Naive B cell (primary cell): ENCODE results near the gene PPP1R1B. TPM values are rescaled to one million over a fixed set of nuclear protein-coding genes. Genes with fewer than 3 reads are reported as not detected.

Experiments used
- ATAC-seq, 2 donors: fragments of 150-1000 bp; cut with Tn5 transposase; 2 replicates each; pipeline ENCODE4 v1.10.0; 2021; ENCODE audit warnings: low read depth in 2 of 2, mild to moderate bottlenecking in 2 of 2, moderate library complexity in 2 of 2
- DNase-seq: peaks from one replicate; pipeline ENCODE4 v3.0.0; 2022
- H3K27ac Mint-ChIP-seq, 6 donors: one replicate each; pipeline ENCODE4 v1.8.0; 2020 to 2022; ENCODE audit warnings: mild to moderate bottlenecking in 6 of 6, mixed read lengths in 6 of 6, moderate library complexity in 5 of 6, inconsistent platforms in 2 of 6
- H3K27me3 Mint-ChIP-seq, 3 donors: one replicate each; pipeline ENCODE4 v1.8.0; 2021 to 2022; ENCODE audit warnings: mixed read lengths in 3 of 3, mild to moderate bottlenecking in 1 of 3
- H3K36me3 Mint-ChIP-seq, 2 donors: one replicate each; pipeline ENCODE4 v1.8.0; 2020 to 2022; ENCODE audit warnings: mixed read lengths in 2 of 2, inconsistent platforms in 1 of 2, mild to moderate bottlenecking in 1 of 2
- H3K4me1 Mint-ChIP-seq, 3 donors: one replicate each; pipeline ENCODE4 v1.8.0; 2020 to 2022; ENCODE audit warnings: mixed read lengths in 3 of 3, inconsistent platforms in 1 of 3, mild to moderate bottlenecking in 1 of 3, moderate library complexity in 1 of 3
- H3K4me3 Mint-ChIP-seq, 8 donors: one replicate each; pipeline ENCODE4 v1.8.0; 2020 to 2022; ENCODE audit warnings: mild to moderate bottlenecking in 8 of 8, mixed read lengths in 8 of 8, moderate library complexity in 8 of 8, inconsistent platforms in 2 of 8
- H3K9me3 Mint-ChIP-seq, 7 donors: one replicate each; pipeline ENCODE4 v1.8.0; 2020 to 2022; ENCODE audit warnings: mixed read lengths in 7 of 7, mild to moderate bottlenecking in 5 of 7, inconsistent platforms in 2 of 7, moderate library complexity in 1 of 7
- polyA plus RNA-seq, 6 donors: library from polyadenylated mRNA; unstranded; fragments of 300-500 nt; fragmentation: Illumina TruSeq; gene quantifications; one replicate each; pipeline ENCODE4 v1.2.3, GENCODE V29; 2021; ENCODE audit warnings: low read depth in 6 of 6

The PPP1R1B gene
- polyA plus RNA-seq, 6 donors from 2014 or later, result 0.12 TPM; not detected in 5

DNA sequence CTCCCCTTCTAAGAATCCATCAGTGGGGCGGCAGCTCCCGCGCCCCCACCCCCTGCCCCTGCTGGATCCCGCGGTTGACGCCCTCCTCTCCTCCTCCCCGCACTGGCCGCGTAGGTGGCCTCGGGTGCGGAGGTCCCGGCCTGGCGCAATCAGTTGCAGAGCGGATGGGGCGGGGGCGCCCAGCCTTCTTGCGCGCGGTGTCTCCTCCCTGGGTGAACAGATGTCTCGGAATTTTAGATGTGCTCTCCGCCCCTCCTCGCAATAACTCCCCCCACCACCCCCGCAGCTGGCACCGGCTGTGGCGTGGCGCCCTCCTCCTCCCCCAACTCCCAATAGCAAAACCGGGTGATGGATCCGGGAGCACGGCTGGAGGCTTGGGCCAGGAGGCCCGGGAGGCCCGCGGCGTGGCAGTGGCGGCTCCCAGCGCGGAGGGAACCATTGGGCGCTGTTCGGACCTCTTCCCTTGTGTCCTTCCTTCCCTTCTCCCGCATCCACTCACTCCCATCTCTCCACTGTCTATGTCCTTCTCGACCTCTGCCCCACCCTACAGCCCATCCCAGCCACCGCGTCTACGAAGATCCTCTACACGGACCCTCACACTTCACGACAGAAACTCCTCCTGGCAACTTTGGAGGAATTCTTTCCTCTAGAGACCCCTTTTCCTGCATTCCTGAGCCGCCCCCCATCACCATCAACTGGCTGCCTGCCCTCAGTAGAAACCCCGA, 30.0 kb upstream of the PPP1R1B start:
- Mint-ChIP-seq H3K4me3 (no peak overlapping the region), H3K9me3 (peaks cover 0 to 9% (median 3%) of the 10 kb centered on the region in 7 donors), H3K36me3 (peaks cover 0 to 7% of the 10 kb centered on the region in 2 donors), H3K27me3 (peaks cover 78 to 98% (median 83%) of the 10 kb centered on the region in 3 donors), H3K27ac (no peak overlapping the region), H3K4me1 (peaks cover 31 to 38% (median 38%) of the 10 kb centered on the region in 3 donors)
- no peak for DNase-seq
- no peak for ATAC-seq

DNA sequence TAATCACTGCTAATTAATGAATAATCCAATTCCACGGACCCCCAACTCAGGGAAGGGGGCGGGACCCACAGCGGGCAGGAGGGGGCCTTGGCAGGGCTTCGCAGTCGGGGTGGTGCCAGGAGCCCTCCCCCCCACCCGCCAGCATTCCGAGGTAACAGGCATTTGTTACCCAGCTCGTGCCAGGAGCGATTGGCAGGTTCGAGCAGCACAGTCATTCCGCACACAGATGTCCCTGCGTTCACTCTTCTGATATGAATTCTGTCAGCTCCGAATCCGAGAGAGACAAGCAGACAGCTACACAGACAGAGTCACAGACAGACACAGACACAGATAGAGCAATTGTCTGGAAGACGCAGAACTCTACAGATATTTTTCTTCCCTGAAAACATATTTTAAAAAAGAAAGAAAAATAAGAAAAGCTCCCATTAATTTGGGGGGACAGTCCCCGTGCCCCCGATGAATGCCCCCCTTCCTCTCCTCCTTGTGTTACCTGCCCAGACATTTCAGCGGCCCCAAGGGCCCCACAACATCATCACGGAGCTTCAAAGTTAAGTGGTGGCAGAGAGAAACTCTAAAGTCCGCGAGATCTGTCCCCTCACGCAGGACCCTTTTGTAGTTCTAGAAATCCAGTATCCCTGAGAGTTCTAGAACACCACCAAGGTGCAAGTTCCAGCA, 29.2 kb upstream of the PPP1R1B start:
- peak overlapping the region in 5 of 8 donors; percentile 24 to 72 (median 57) for H3K4me3 Mint-ChIP-seq
- peak overlapping the region in 1 of 6 donors; percentile 53 for H3K27ac Mint-ChIP-seq
- no peak for DNase-seq
- H3K36me3 Mint-ChIP-seq, result peaks cover 0 to 2% of the 10 kb centered on the region in 2 donors
- peaks cover 27 to 38% (median 38%) of the 10 kb centered on the region in 3 donors for H3K4me1 Mint-ChIP-seq
- ATAC-seq, result no peak
- peaks cover 0 to 5% (median 1%) of the 10 kb centered on the region in 7 donors for H3K9me3 Mint-ChIP-seq
- H3K27me3 Mint-ChIP-seq, result peaks cover 78 to 98% (median 83%) of the 10 kb centered on the region in 3 donors

DNA sequence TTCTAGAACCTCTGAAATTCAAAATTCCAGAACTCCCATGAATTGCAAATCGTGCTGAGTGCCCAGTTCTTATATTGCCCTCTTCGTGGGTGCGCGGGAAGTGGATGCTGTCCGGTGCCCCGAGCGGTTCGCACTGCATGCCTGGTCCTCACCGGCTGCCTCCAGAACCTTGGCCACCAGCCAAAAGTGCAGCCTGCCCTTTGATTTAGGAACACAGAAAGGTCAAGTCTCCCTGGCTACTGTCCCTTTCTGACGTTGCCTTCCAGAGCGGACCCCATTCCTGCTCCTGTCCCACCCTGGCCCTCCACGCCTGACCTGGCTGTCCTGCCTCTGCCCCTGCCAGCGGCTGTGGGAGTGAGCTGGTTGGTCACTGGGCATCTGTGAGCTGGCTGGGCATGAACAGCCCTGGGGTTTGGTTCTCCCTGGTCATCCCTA, 28.7 kb upstream of the PPP1R1B start:
- ATAC-seq, result no peak
- peaks cover 79 to 98% (median 83%) of the 10 kb centered on the region in 3 donors for H3K27me3 Mint-ChIP-seq
- no peak for DNase-seq
- peaks cover 25 to 38% (median 38%) of the 10 kb centered on the region in 3 donors for H3K4me1 Mint-ChIP-seq
- peaks cover 0 to 3% (median 1%) of the 10 kb centered on the region in 7 donors for H3K9me3 Mint-ChIP-seq
- peak overlapping the region in 4 of 8 donors; percentile 24 to 78 (median 62) for H3K4me3 Mint-ChIP-seq
- H3K36me3 Mint-ChIP-seq, result no peaks in the 10 kb centered on the region
- H3K27ac Mint-ChIP-seq, result no peak overlapping the region

DNA sequence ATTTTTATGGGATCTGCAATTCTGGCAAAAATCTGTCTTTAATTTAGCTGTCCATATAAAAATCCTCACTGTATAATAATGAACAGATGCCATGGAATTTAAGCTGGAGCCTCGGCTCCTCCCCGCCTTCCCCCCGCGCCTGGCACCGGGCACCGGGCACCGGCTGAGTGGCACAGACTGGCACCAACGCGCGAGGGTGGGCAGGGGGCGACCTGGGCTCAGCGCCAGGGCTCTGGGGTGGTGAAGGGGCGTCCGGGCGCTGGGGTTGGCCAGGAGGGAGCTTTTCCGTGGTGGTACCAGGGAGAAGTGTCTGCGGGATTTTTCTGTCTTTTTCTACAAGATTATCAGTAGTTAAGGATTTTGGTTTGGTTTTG, 28.1 kb upstream of the PPP1R1B start:
- Mint-ChIP-seq H3K27me3 (peaks cover 79 to 98% (median 83%) of the 10 kb centered on the region in 3 donors), H3K36me3 (no peaks in the 10 kb centered on the region), H3K4me1 (peaks cover 28 to 43% (median 39%) of the 10 kb centered on the region in 3 donors), H3K9me3 (peaks cover 0 to 1% (median 0%) of the 10 kb centered on the region in 7 donors), H3K27ac (no peak overlapping the region), H3K4me3 (peak overlapping the region in 5 of 8 donors; percentile 40 to 78 (median 55))
- ATAC-seq, result no peak
- no peak for DNase-seq

DNA sequence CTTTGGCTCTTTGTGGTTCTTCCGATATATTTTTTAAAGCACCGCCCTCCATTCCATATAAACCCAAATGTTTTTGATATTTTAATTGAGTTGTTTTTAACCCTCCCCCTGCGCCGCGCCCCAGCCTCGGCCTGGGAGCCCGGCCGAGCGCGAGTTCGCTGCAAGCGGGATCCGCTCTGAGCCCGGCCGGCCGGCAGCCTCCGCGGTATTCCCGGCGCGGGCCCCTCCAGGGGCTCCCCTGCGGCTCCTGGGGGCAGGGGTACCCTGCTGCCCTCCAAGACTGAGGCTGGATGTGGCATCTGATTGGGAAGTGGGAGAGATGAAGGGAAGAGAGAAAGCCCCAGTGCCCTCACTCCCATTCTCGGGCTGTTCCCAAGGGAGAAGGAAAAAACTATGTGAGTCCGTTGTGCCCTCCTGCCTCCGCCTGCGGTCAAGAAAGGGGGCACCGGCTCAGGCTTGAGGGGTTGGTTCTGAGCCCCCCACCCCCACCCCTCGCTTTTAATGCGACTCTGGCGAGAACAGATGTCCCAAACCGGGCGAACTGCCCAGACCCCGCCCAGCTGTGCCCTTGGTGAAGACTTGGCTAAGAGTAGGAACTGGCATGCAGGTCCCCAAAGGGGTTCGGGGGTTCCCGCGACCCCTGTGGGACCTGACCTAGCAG, 27.6 kb upstream of the PPP1R1B start:
- peaks cover 0 to 1% (median 0%) of the 10 kb centered on the region in 7 donors for H3K9me3 Mint-ChIP-seq
- no peak for ATAC-seq
- H3K27ac Mint-ChIP-seq, result no peak overlapping the region
- peak overlapping the region in 6 of 8 donors; percentile 40 to 68 (median 56) for H3K4me3 Mint-ChIP-seq
- no peaks in the 10 kb centered on the region for H3K36me3 Mint-ChIP-seq
- H3K27me3 Mint-ChIP-seq, result peaks cover 77 to 96% (median 87%) of the 10 kb centered on the region in 3 donors
- no peak for DNase-seq
- peaks cover 31 to 47% (median 40%) of the 10 kb centered on the region in 3 donors for H3K4me1 Mint-ChIP-seq

DNA sequence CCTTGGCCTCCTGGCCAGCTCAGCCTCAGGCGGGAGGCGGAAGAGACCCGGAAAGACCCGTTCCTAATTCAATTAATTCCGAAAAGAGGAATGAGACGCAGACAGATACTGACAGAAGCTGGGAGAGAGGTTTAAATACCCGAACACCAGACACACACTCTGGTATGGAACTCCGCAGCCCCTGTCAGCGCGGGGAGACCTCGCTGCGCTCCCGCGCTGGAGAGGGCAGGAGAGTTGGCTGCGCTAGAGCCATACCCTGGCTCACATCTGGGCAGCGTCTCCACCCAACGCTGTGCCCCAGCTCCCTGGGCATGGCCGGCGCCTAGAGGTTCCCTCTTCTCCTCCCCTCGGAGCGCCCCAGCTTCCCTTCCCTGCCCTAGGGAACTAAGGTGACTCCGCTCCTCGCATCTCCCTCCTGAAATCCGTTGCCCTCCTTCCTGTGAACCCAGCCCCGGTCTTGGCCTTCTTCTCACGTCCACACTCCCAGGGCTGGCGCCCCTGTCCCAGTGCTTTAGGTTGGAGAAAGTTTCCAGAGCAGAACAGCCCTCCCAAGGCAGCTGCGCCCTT, 27.0 kb upstream of the PPP1R1B start:
- no peaks in the 10 kb centered on the region for H3K36me3 Mint-ChIP-seq
- H3K27ac Mint-ChIP-seq, result peak overlapping the region in 2 of 6 donors; percentile 74 to 85
- no peak for DNase-seq
- peaks cover 72 to 93% (median 85%) of the 10 kb centered on the region in 3 donors for H3K27me3 Mint-ChIP-seq
- peak overlapping the region in 5 of 8 donors; percentile 30 to 68 (median 56) for H3K4me3 Mint-ChIP-seq
- no peak for ATAC-seq
- H3K9me3 Mint-ChIP-seq, result no peaks in the 10 kb centered on the region
- peaks cover 31 to 48% (median 43%) of the 10 kb centered on the region in 3 donors for H3K4me1 Mint-ChIP-seq

DNA sequence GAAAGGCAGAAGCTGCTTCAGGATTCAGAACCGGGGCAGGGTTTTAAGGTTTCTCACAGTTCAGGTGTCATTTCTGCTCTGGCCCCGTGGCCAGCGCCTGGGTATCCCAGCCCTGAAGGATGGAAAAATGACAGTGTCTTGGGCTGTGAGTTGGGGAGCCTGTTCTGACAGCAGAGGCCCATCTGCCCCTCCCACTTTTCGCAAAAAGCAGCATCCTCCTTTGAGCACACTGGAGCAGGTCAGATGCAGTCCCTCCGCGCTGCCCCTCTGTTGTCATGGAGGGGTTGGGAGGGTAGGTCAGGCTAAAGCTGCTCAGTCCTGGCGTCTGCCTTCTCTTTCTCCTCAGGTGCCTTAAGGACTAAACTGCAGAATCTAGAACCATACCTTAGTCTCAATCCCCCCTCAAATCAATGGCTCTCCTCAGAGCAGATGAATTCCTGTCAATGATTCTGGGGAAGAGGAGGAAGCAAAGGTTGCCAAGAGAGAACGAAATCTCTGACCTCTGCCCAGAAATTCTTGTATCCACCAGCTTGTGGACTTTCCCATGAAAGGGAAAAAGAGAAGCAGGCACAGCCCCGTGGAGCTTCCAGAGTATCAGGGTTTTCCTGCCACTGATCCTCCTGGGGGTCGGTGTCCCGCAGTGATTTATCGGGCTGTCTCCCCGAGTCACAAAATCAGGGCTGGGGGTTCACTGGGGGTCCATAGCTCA, 26.3 kb upstream of the PPP1R1B start:
- Mint-ChIP-seq H3K27ac (peak overlapping the region in 1 of 6 donors; percentile 85), H3K9me3 (no peaks in the 10 kb centered on the region), H3K27me3 (peaks cover 66 to 93% (median 85%) of the 10 kb centered on the region in 3 donors), H3K4me1 (peaks cover 35 to 55% (median 44%) of the 10 kb centered on the region in 3 donors), H3K36me3 (no peaks in the 10 kb centered on the region), H3K4me3 (peak overlapping the region in 2 of 8 donors; percentile 59)
- DNase-seq (no peak), ATAC-seq (no peak)

DNA sequence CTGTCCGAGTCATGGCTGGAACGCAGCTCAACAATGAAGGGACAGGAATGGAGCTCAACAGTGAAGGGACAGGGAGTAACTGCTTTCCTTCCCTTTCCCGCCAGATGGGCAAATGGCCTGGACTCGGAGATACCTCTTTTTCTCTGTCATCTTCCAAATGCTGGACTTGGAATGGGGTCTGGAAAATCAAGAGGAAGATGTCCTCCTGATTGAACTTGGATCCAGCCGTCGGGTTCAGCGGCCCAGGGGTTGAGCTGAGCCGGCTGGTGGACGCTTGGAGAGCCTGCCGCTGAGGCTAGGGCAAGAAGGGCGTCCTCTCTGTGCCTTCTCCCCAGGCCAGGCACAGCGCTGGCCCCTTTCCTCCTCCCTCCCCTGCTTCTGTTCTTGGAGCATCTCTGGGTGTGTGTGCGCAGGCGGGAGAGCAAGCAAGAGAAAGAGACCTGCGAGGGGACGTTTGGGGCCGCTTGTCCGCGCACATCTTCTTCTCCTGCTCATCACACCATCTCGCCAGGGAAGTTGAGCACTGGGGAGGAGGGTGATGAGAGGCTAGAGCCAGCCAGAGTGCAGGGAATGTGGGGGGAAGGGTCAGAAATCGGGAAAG, 25.7 kb upstream of the PPP1R1B start:
- peaks cover 32 to 53% (median 47%) of the 10 kb centered on the region in 3 donors for H3K4me1 Mint-ChIP-seq
- no peaks in the 10 kb centered on the region for H3K36me3 Mint-ChIP-seq
- no peak overlapping the region for H3K27ac Mint-ChIP-seq
- no peak for ATAC-seq
- DNase-seq, result no peak
- H3K27me3 Mint-ChIP-seq, result peaks cover 65 to 87% (median 78%) of the 10 kb centered on the region in 3 donors
- no peak overlapping the region for H3K4me3 Mint-ChIP-seq
- no peaks in the 10 kb centered on the region for H3K9me3 Mint-ChIP-seq

DNA sequence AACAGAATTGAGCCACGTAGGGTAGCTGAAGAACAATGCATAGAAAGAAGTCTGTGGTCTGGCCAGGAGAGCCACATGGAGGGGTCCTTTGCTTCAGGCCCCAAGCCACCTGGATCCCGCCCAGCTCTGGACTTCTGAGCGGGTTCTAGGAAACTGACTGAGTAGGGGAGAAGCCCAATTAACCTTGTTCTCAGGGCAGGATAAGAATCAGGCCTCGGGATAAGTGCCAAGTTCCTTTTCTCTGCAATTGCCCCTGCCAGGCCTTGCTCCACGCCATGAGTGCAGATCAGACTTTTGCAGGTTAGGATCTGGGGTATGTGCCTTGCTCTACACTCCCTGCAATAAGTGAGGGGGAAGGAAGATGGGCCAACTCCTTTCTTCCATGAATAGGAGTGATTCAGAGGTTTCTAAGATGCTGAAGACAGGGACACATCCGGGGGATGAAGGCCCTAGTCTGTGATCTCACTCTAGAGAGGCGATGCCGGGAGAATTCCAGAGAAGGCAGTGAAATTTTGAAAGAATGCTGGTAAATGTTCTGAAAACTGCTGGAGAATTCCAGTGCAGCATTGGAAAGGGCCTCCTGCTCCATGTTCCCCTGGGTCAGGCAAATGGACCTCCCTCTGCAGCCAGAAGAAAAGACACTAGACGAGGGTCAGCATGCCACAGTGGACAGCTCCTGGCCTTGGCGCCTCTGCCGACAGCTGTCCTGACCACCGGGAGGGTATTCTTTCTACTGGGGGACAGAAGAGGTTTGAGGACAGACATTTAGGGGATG, 24.8 kb upstream of the PPP1R1B start:
- no peak for DNase-seq
- peaks cover 61 to 81% (median 72%) of the 10 kb centered on the region in 3 donors for H3K27me3 Mint-ChIP-seq

DNA sequence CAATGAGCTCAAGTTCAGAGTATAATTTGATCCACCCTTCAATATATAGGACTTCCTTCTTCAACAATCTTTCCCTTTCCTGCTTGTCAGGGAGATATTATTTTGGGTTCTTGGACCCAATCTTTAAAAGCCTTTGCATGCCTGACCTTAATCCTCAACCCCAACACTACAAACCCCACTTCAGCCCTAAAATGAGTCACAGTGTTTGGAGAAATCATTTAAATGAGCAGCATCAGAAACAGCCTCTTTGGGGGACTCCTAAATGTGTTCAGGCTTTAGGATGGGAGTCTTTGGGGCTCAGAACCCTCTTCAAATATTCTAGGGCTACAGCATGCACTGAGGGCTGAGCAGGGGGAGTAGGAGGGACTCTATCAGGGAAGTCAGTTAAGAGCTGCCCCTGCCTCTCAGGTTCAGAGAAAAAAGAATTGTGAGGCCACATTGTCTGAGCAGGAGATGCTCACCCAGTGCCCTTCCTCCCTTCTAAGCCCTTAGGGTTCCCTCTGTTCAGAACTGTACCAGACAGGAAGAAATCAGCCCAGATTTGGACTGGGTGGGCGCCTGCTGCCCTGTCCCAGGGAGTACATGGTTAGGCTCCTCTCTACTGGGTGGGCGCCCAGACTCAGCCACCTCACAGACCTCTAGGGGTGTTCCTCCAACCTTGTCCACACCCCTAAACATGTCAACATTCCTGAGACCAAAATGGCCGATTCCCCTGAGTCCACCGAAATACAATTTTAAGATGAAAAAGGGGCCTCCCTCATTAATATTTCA, 24.0 kb upstream of the PPP1R1B start:
- no peaks in the 10 kb centered on the region for H3K36me3 Mint-ChIP-seq
- peaks cover 28 to 51% (median 43%) of the 10 kb centered on the region in 3 donors for H3K4me1 Mint-ChIP-seq
- peak overlapping the region in 1 of 6 donors; percentile 21 for H3K27ac Mint-ChIP-seq
- H3K4me3 Mint-ChIP-seq, result peak overlapping the region in 3 of 8 donors; percentile 17 to 61 (median 56)
- ATAC-seq, result no peak
- peaks cover 54 to 81% (median 71%) of the 10 kb centered on the region in 3 donors for H3K27me3 Mint-ChIP-seq
- no peak for DNase-seq
- no peaks in the 10 kb centered on the region for H3K9me3 Mint-ChIP-seq

More for the DNA sequence above, 24.8 kb upstream of the PPP1R1B start:
- Mint-ChIP-seq H3K9me3 (no peaks in the 10 kb centered on the region), H3K4me1 (peaks cover 29 to 49% (median 45%) of the 10 kb centered on the region in 3 donors), H3K4me3 (peak overlapping the region in 1 of 8 donors; percentile 28), H3K36me3 (no peaks in the 10 kb centered on the region), H3K27ac (no peak overlapping the region)
- ATAC-seq, result no peak
